ENCODE data around the gene STOML2.
A peak's percentile ranks its signal among the peaks of the same experiment; 100 is the strongest.

The STOML2 gene

GRCh38 chr9:35107297-35108290, 4.7 kb upstream of the STOML2 start:
- DNase-seq, result no peak

- DNase-seq, result no peak
Measured at GRCh38 chr9:35106343-35106730, 3.4 kb upstream of the STOML2 start.

- no peak for DNase-seq
Measured at GRCh38 chr9:35105571-35106342, 2.8 kb upstream of the STOML2 start.

GRCh38 chr9:35105126-35105525, 2.2 kb upstream of the STOML2 start:
- DNase-seq, result no peak

GRCh38 chr9:35104586-35104985, 1.7 kb upstream of the STOML2 start:
- DNase-seq, result no peak

- DNase-seq, result no peak
Measured at GRCh38 chr9:35103660-35104191, 795 bp upstream of the STOML2 start.

GRCh38 chr9:35102465-35102768, 514 bp downstream of the STOML2 start:
- no peak for DNase-seq

GRCh38 chr9:35097573-35097972, 5.4 kb downstream of the STOML2 start:
- DNase-seq, result no peak

GRCh38 chr9:35096035-35096849, 6.7 kb downstream of the STOML2 start, which contains the start of gene PIGO:
TSS of gene PIGO (minus strand) at chr9:35096591. CDS start at chr9:35095565, 1,026 bp downstream.
- peak; percentile 90 for DNase-seq

- no peak for DNase-seq
Measured at GRCh38 chr9:35091536-35091935, 11.4 kb downstream of the STOML2 start.

- DNase-seq, result no peak
Measured at GRCh38 chr9:35089434-35089833, 13.5 kb downstream of the STOML2 start.

- no peak for DNase-seq
Measured at GRCh38 chr9:35085078-35085477, 17.9 kb downstream of the STOML2 start.

GRCh38 chr9:35079426-35080341, 23.2 kb downstream of the STOML2 start, which contains the start of gene FANCG:
TSS of gene FANCG (minus strand) at chr9:35079942. CDS start at chr9:35079524, 418 bp downstream.
- DNase-seq, result peak; percentile 81

- no peak for DNase-seq
Measured at GRCh38 chr9:35079041-35079425, 23.9 kb downstream of the STOML2 start.

- no peak for DNase-seq
Measured at GRCh38 chr9:35078066-35078465, 24.9 kb downstream of the STOML2 start.

- DNase-seq, result no peak
Measured at GRCh38 chr9:35076848-35077247, 26.1 kb downstream of the STOML2 start.

GRCh38 chr9:35075358-35075757, 27.6 kb downstream of the STOML2 start:
- no peak for DNase-seq

GRCh38 chr9:35074791-35075190, 28.1 kb downstream of the STOML2 start:
- no peak for DNase-seq

- no peak for DNase-seq
Measured at GRCh38 chr9:35074141-35074540, 28.8 kb downstream of the STOML2 start.

GRCh38 chr9:35073279-35073612, 29.7 kb downstream of the STOML2 start:
- no peak for DNase-seq

GRCh38 chr9:35072461-35073278, 30.3 kb downstream of the STOML2 start, which contains the start of gene VCP:
TSS of gene VCP (minus strand) at chr9:35072625. CDS start at chr9:35072353, 272 bp downstream.
- DNase-seq, result peak; percentile 98

All from CD4-positive, alpha-beta T cell treated with Interleukin-15 for 1 hour (primary cell).